Mucosa of rectum (tissue), 2 donors: Measurements from ENCODE around the gene KRTAP12-2.
"Not testable (repeated sequence)": the region's sequence is repeated elsewhere in the genome, so short reads cannot be mapped to it uniquely, and the experiment has no call there.

Experiments
- H3K27ac ChIP-seq, 2 donors: one replicate each; pipeline ENCODE4 v1.7.0; 2013; ENCODE audit warnings: inconsistent platforms in 2 of 2, low read depth in 2 of 2, low read length in 2 of 2
- H3K27me3 ChIP-seq, 2 donors: one replicate each; pipeline ENCODE4 v1.7.0; 2013; ENCODE audit warnings: low read length in 2 of 2; ENCODE audit not compliant: control insufficient read depth in 2 of 2, insufficient read depth in 2 of 2
- H3K36me3 ChIP-seq, 2 donors: one replicate each; pipeline ENCODE4 v1.7.0; 2013; ENCODE audit warnings: low read length in 2 of 2; ENCODE audit not compliant: control insufficient read depth in 2 of 2, insufficient read depth in 2 of 2
- H3K4me1 ChIP-seq, 2 donors: one replicate each; pipeline ENCODE4 v1.7.0; 2013; ENCODE audit warnings: low read length in 2 of 2, mild to moderate bottlenecking in 1 of 2; ENCODE audit not compliant: control insufficient read depth in 2 of 2, insufficient read depth in 2 of 2
- H3K4me3 ChIP-seq, 2 donors: one replicate each; pipeline ENCODE4 v1.7.0; 2013; ENCODE audit warnings: low read length in 2 of 2
- H3K9ac ChIP-seq, 2 donors: one replicate each; pipeline ENCODE4 v1.7.0; 2013; ENCODE audit warnings: low read length in 2 of 2, low read depth in 1 of 2, mild to moderate bottlenecking in 1 of 2
- H3K9me3 ChIP-seq, 2 donors: one replicate each; pipeline ENCODE4 v1.7.0; 2013; ENCODE audit warnings: low read length in 2 of 2; ENCODE audit not compliant: control insufficient read depth in 2 of 2
- donor health status: healthy.
- donor health status: Normal muscosa, but diverticular disease.

Gene KRTAP12-2

DNA sequence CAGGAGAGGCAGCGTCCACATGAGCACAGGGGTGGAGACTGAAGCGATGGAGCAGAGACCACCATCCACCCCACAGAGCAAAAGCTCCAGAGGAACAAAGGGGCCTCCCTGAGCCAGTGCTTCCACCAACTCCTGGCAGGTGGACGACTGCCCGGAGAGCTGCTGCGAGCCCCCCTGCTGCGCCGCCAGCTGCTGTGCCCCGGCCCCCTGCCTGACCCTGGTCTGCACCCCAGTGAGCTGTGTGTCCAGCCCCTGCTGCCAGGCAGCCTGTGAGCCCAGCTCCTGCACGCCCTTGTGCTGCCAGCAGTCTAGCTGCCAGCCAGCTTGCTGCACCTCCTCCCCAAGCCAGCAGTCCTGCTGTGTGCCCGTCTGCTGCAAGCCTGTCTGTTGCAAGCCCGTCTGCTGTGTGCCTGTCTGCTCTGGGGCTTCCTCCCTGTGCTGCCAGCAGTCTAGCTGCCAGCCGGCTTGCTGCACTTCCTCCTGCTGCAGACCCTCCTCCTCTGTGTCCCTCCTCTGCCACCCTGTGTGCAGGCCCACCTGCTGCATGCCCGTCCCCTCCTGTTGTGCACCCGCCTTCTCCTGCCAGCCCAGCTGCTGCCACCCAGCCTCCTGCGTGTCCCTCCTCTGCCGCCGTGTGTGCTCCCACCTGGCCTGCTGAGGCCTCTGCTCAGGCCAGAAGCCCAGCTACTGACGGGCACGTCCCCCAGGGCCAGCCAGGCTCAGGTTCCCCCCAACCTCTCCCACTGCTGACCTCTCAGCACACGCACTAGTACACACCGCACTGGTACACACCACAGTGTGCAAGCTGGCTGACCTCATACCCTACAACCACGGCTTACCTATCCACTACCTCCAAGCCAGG is 35.6 kb upstream of the KRTAP12-2 start:
- H3K4me3 ChIP-seq: no peak overlapping the region
- no peaks in the 10 kb centered on the region for H3K4me1 ChIP-seq
- H3K27ac ChIP-seq: no peak overlapping the region
- no peak overlapping the region for H3K9ac ChIP-seq
- H3K27me3 ChIP-seq: peaks cover 18 to 52% of the 10 kb centered on the region in 2 donors
- H3K36me3 ChIP-seq: no peaks in the 10 kb centered on the region
- no peaks in the 10 kb centered on the region for H3K9me3 ChIP-seq

DNA sequence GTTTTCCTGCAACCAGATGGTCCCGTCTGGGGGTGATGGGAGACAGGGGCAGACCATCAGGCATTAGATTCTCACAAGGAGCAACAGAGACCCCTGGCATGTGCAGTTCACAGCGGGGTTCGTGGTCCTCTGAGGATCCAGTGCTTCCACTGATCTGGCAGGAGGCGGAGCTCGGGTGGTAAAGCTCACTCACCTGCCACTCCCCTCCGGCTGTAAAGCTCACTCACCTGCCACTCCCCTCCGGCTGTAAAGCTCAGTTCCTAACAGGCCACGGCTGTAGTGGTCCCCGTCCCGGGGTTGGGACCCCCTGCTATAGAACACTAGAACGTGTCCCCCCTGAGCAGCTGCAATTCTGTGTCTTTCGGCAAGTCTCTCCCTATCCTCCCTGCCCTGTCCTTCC is 34.8 kb upstream of the KRTAP12-2 start:
- Histone ChIP-seq H3K27me3 (peaks cover 18 to 54% of the 10 kb centered on the region in 2 donors), H3K4me3 (no peak overlapping the region), H3K36me3 (no peaks in the 10 kb centered on the region), H3K9ac (no peak overlapping the region), H3K4me1 (no peaks in the 10 kb centered on the region), H3K9me3 (no peaks in the 10 kb centered on the region), H3K27ac (no peak overlapping the region)

DNA sequence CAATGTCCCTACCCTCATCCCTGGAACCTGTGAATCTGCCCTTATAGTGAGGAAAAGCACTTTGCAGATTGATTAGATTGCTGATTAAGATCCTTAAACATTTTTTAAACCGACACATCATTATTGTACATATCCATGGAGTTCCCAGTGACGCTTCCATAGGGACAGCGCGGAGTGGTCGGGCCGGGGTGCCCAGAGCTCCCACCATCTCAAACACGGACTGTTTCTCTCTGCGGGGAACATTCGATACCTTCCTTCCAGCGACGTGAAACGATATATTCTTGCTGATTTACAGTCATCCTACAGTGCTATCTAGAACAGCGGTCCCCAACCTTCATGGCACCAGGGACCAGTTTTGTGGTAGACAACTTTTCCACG is 34.3 kb upstream of the KRTAP12-2 start:
- Histone ChIP-seq H3K27ac (no peak overlapping the region), H3K27me3 (peaks cover 18 to 50% of the 10 kb centered on the region in 2 donors)

DNA sequence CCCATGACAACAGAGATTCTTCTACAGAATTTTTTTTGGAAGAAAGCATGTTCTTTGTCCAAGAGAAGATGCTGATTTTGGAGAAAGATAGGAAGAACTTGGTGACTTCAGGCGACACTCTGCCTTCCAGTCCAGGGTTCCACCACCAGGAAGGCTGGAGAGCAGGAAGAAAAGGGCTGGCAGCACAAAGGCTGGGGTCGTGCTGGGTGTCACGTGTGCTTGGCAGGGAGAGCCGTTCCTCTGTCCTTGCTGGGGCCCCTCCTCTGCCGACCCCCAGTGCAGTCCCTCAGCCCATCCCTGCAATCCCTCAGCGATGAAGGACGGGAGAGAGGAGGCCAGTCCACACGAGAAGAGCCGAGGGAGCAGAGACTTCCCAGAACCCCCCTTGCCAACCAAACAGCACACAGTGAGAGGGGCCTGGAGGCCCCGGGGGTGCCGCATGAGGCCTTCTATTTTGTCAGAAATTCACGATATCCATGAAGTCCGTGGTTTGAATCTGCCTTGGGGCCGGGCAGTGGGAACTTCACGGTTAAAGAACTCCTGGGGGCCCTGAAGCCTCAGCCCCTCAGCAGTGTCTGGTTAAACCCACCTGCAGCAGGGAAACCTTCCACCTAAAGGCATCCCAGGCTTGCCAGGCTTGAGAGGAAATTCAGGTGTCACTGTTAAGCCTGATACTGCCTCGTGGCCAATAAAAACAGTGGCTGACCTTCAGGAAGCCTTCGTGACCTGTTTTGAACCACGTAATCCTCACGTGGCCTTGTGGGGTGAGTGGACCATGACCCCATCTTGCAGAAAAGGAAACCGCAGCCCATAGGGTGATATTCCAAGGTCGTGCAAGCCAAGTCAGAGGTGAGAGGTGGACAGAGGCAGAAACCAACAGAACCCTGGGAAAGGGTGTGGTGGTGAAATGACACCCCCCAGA is 33.6 kb upstream of the KRTAP12-2 start:
- Histone ChIP-seq H3K9ac (no peak overlapping the region), H3K27ac (no peak overlapping the region), H3K4me1 (no peaks in the 10 kb centered on the region), H3K36me3 (no peaks in the 10 kb centered on the region), H3K27me3 (peaks cover 18 to 49% of the 10 kb centered on the region in 2 donors), H3K4me3 (no peak overlapping the region), H3K9me3 (no peaks in the 10 kb centered on the region)

More for the DNA sequence above, 34.3 kb upstream of the KRTAP12-2 start:
- Histone ChIP-seq H3K9me3 (no peaks in the 10 kb centered on the region), H3K9ac (no peak overlapping the region), H3K36me3 (no peaks in the 10 kb centered on the region), H3K4me1 (no peaks in the 10 kb centered on the region), H3K4me3 (no peak overlapping the region)

DNA sequence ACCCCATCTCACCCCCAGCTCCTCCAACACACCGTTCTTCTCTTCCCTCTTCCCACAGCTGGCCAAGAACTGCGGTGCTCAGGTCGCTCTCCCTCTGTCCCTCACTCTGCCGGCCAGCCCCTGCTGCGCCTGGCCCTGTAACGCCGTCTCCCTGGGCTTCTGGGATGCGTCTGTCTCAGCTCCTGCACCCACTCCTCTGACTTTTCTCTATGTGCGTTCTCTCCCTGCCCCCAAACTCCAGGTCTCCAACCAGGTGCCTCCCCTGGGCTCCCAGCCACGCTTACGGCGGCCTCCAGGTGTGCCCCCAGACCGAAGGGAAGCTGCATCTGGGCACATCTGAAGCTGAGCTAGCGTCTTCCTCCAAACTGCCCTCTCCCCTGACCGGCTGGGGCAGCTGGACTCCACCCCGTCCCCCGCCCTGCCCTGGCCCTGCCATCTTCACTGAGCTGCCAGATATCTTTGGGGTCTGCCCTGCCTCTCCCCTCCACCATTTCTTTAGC is 32.8 kb upstream of the KRTAP12-2 start:
- Histone ChIP-seq H3K9ac (no peak overlapping the region), H3K9me3 (no peaks in the 10 kb centered on the region), H3K36me3 (no peaks in the 10 kb centered on the region), H3K4me3 (no peak overlapping the region), H3K27me3 (peaks cover 18 to 52% of the 10 kb centered on the region in 2 donors), H3K27ac (no peak overlapping the region), H3K4me1 (no peaks in the 10 kb centered on the region)

DNA sequence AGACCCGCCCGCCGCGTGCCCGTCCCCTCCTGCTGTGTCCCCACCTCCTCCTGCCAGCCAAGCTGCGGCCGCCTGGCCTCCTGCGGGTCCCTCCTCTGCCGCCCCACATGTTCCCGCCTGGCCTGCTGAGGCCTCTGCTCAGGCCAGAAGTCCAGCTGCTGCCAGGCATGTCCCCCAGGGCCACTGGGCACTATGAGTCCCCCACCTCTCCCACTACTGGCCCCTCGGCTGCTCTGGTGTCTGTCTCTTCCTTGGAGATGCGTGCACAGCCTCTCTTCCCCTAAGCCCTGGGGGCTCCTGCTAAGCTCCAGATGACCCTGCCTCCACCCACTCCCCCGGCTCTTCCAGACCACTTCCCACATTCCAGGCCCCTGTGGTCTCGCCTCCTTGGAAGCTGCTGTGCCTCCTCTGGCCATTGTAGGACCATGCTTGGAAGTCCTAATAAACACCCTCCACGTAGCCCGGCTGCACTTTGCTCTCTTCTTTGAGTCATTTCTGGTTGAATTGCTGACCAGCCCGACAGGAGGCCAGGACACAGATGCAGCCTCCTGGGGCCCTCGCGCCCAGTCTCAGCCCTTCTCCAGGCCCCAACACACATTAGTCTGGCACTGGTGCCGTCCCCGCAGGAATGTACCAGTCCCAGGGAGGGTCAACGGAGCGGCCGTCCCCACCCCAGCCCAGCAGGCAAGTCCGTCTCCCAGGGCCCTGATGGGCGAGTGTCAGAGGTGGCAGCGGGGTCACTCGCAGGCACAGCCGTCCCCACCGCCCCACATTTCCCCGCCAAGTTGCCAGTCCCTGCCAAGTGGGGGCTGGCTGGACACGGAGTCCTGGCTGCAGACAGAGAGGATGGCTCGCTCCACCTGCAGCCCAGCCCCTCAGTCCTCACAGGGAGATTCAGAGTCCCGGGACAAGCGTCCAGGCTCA is 31.3 kb upstream of the KRTAP12-2 start:
- H3K36me3 ChIP-seq: no peaks in the 10 kb centered on the region
- no peaks in the 10 kb centered on the region for H3K4me1 ChIP-seq
- peaks cover 16 to 44% of the 10 kb centered on the region in 2 donors for H3K27me3 ChIP-seq
- H3K9ac ChIP-seq: no peak overlapping the region
- no peak overlapping the region for H3K27ac ChIP-seq
- no peak overlapping the region for H3K4me3 ChIP-seq
- peaks cover 0 to 2% of the 10 kb centered on the region in 2 donors for H3K9me3 ChIP-seq

DNA sequence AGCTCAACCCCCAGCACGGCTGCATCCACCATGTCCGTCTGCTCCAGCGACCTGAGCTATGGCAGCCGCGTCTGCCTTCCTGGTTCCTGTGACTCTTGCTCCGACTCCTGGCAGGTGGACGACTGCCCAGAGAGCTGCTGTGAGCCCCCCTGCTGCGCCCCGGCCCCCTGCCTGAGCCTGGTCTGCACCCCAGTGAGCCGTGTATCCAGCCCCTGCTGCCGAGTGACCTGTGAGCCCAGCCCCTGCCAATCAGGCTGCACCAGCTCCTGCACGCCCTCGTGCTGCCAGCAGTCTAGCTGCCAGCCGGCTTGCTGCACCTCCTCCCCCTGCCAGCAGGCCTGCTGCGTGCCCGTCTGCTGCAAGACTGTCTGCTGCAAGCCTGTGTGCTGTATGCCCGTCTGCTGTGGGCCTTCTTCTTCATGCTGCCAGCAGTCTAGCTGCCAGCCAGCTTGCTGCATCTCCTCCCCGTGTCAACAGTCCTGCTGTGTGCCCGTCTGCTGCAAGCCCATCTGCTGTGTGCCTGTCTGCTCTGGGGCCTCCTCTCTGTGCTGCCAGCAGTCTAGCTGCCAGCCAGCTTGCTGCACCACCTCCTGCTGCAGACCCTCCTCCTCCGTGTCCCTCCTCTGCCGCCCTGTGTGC is 30.6 kb upstream of the KRTAP12-2 start, which contains the start of gene KRTAP10-12:
Gene KRTAP10-12, plus strand, starts transcription at position 1 of the 639 bp plus-strand sequence. Its CDS starts 30 bp downstream, at position 31.
- H3K36me3 ChIP-seq, H3K4me1 ChIP-seq, H3K27ac ChIP-seq: not testable (repeated sequence)

DNA sequence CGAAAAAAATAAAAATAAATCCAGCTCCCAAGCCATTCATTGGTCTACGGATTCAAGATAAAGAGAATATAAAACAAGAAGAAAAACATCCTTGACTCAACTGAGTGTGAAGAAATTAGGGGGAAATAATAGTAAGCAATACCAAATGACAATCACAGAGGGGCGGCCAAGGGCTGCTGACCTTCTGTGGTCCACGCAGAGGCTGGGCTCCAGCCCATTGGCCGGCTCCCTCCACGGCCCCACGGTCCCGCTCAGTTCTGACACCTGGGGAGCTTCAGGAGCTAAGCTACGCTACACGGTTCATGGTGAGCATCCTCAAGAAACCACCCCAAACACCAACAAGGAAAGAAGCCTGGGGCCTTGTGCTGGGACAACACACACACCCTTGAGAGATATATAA is 29.8 kb upstream of the KRTAP12-2 start:
- no peak overlapping the region for H3K27ac ChIP-seq
- no peaks in the 10 kb centered on the region for H3K36me3 ChIP-seq
- H3K9me3 ChIP-seq: peaks cover 0 to 2% of the 10 kb centered on the region in 2 donors
- H3K4me3 ChIP-seq: no peak overlapping the region
- H3K27me3 ChIP-seq: peaks cover 12 to 32% of the 10 kb centered on the region in 2 donors
- no peaks in the 10 kb centered on the region for H3K4me1 ChIP-seq
- H3K9ac ChIP-seq: no peak overlapping the region

More for the DNA sequence above, 30.6 kb upstream of the KRTAP12-2 start, which contains the start of gene KRTAP10-12:
- peaks cover 12 to 36% of the 10 kb centered on the region in 2 donors for H3K27me3 ChIP-seq
- H3K4me3 ChIP-seq, H3K9me3 ChIP-seq, H3K9ac ChIP-seq: not testable (repeated sequence)

DNA sequence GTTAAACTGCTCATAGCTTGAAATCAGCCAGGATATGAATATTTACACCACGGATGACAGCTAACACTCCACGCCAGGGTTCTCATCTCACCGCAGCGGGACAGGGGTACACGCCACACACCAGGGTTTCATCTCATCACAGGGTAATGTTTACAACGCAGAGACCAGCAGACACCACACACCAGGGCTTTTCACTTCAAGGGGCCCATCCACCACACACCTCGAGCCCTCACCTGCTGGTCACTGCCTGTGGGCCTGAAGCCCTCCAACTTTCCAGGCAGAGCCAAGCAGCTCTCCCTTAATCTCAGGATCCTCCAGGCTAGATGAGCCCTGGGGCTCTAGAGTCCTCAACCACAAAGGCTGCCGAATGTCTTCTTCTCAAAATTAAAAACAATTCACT is 28.9 kb upstream of the KRTAP12-2 start:
- Histone ChIP-seq H3K4me1 (no peaks in the 10 kb centered on the region), H3K4me3 (no peak overlapping the region), H3K27me3 (peaks cover 10 to 33% of the 10 kb centered on the region in 2 donors), H3K9me3 (peaks cover 0 to 2% of the 10 kb centered on the region in 2 donors), H3K36me3 (no peaks in the 10 kb centered on the region), H3K9ac (no peak overlapping the region), H3K27ac (no peak overlapping the region)
